MCF 10A (cell line): ENCODE results near the gene MGA. TPM values are rescaled to one million over a fixed set of nuclear protein-coding genes. Genes with fewer than 3 reads are reported as not detected.

ENCODE experiments used
- BruUV-seq: library from RNA; stranded (reverse); fragments of 400-500 nt; replicated peaks from 2 replicates; lab custom pipeline; 2021; lab: Mats Ljungman, UMichigan
- CTCF ChIA-PET: fragments of 300-600 bp; sonication (Branson Sonifier 250); formaldehyde crosslinking; extraction: SDS; loops from one replicate; lab custom pipeline; 2021; ENCODE audit warnings: antibody characterized with exemption, inconsistent platforms; lab: Yijun Ruan, JAX
- POLR2A ChIA-PET: fragments of 300-600, 350-650 bp; sonication (Branson Sonifier 250); formaldehyde crosslinking; extraction: SDS; loops from one replicate; lab custom pipeline; 2020; ENCODE audit warnings: antibody characterized with exemption, inconsistent platforms; lab: Yijun Ruan, JAX
- DNase-seq: peaks from one replicate; pipeline ENCODE4 v3.0.0-alpha.2; 2018; ENCODE audit not compliant: unreplicated experiment
- H3K27ac Mint-ChIP-seq: one replicate; pipeline ENCODE4 v1.8.0; 2022; ENCODE audit warnings: mild to moderate bottlenecking, low read depth, mixed read lengths; ENCODE audit not compliant: unreplicated experiment
- H3K27me3 Mint-ChIP-seq: one replicate; pipeline ENCODE4 v1.8.0; 2022; ENCODE audit warnings: mixed read lengths; ENCODE audit not compliant: insufficient read depth, unreplicated experiment
- H3K36me3 Mint-ChIP-seq: one replicate; pipeline ENCODE4 v1.8.0; 2022; ENCODE audit warnings: mild to moderate bottlenecking, moderate library complexity, mixed read lengths; ENCODE audit not compliant: insufficient read depth, unreplicated experiment
- H3K4me1 Mint-ChIP-seq: one replicate; pipeline ENCODE4 v1.8.0; 2022; ENCODE audit warnings: mixed read lengths; ENCODE audit not compliant: insufficient read depth, unreplicated experiment
- H3K4me3 Mint-ChIP-seq: one replicate; pipeline ENCODE4 v1.8.0; 2022; ENCODE audit warnings: mild to moderate bottlenecking, moderate library complexity, mixed read lengths; ENCODE audit not compliant: unreplicated experiment
- H3K9me3 Mint-ChIP-seq: one replicate; pipeline ENCODE4 v1.8.0; 2022; ENCODE audit warnings: mixed read lengths; ENCODE audit not compliant: unreplicated experiment
- CTCF ChIP-seq: fragments of 200-600 bp; IDR thresholded peaks from one replicate; pipeline ENCODE4 v1.8.0; 2022; ENCODE audit warnings: antibody characterized with exemption, mild to moderate bottlenecking; ENCODE audit not compliant: unreplicated experiment
- intact Hi-C: fragments of 100-400 bp; cut with micrococcal nuclease; formaldehyde crosslinking; loops from 2 replicates; pipeline ENCODE4 v1.14.1; 2022
- total RNA-seq: library from RNA; stranded (reverse); gene quantifications from 2 replicates; pipeline ENCODE4 v1.2.3, GENCODE V29; 2022

Gene MGA
- total RNA-seq, 1 experiment from 2014 or later, result 17.5 TPM

GRCh38 chr15:41695750-41696436 lies 35.7 kb downstream of the MGA start:
- peaks cover 13% of the 10 kb centered on the region for H3K36me3 Mint-ChIP-seq
- POLR2A ChIA-PET, result interaction anchor here (0.6 to 1.2 kb wide), 3 partner anchors 48 to 114 kb away, joined by 3 to 4 read pairs (median 3); no protein-coding TSS in a partner anchor
- CTCF ChIA-PET, result interaction anchor here (0.6 to 1.6 kb wide), 8 partner anchors 9 to 229 kb away, joined by 3 to 9 read pairs (median 4); no protein-coding TSS in a partner anchor
- H3K27ac Mint-ChIP-seq, result no peak overlapping the region
- H3K4me3 Mint-ChIP-seq, result no peak overlapping the region
- H3K4me1 Mint-ChIP-seq, result peaks cover 14% of the 10 kb centered on the region
- H3K27me3 Mint-ChIP-seq, result no peaks in the 10 kb centered on the region
- DNase-seq, result peak; percentile 55
- no peaks in the 10 kb centered on the region for H3K9me3 Mint-ChIP-seq
- BruUV-seq, result no TSS peak
- intact Hi-C loops, result loop anchor here (1.0 kb wide), 1 partner anchor 115 kb away; no protein-coding TSS in a partner anchor
- TF ChIP-seq CTCF, result no peak

- intact Hi-C loops, result no loop called here
- Mint-ChIP-seq H3K27ac (no peak overlapping the region), H3K27me3 (no peaks in the 10 kb centered on the region), H3K36me3 (peaks cover 13% of the 10 kb centered on the region), H3K4me3 (no peak overlapping the region), H3K9me3 (no peaks in the 10 kb centered on the region), H3K4me1 (peaks cover 6% of the 10 kb centered on the region)
- no TSS peak for BruUV-seq
- TF ChIP-seq CTCF, result no peak
- peak; percentile 11 for DNase-seq
- CTCF ChIA-PET, result interaction anchor here (0.6 to 1.7 kb wide), 3 partner anchors 48 to 113 kb away, joined by 3 to 6 read pairs (median 4); no protein-coding TSS in a partner anchor
- POLR2A ChIA-PET, result no interaction called here
Observed at GRCh38 chr15:41698779-41699178, 38.6 kb downstream of the MGA start.

- Mint-ChIP-seq H3K4me3 (no peak overlapping the region), H3K9me3 (no peaks in the 10 kb centered on the region), H3K27ac (no peak overlapping the region), H3K27me3 (no peaks in the 10 kb centered on the region), H3K36me3 (peaks cover under 1% of the 10 kb centered on the region), H3K4me1 (peaks cover 6% of the 10 kb centered on the region)
- ChIA-PET CTCF (no interaction called here), POLR2A (interaction anchor here (0.6 kb wide), 1 partner anchor 20 kb away, joined by 3 read pairs; no protein-coding TSS in a partner anchor)
- BruUV-seq, result no TSS peak
- no peak for TF ChIP-seq CTCF
- no peak for DNase-seq
- intact Hi-C loops, result no loop called here
Observed at GRCh38 chr15:41703120-41703519, 42.9 kb downstream of the MGA start.

GRCh38 chr15:41713047-41713446 lies 52.8 kb downstream of the MGA start:
- CTCF ChIA-PET, result interaction anchor here (0.7 kb wide), 1 partner anchor 49 kb away, joined by 3 read pairs; no protein-coding TSS in a partner anchor

More at GRCh38 chr15:41713047-41713446, 52.8 kb downstream of the MGA start:
- POLR2A ChIA-PET, result interaction anchor here (0.9 kb wide), 1 partner anchor 10 kb away, joined by 5 read pairs; no protein-coding TSS in a partner anchor
- no peaks in the 10 kb centered on the region for H3K9me3 Mint-ChIP-seq
- H3K4me1 Mint-ChIP-seq, result no peaks in the 10 kb centered on the region
- no peak for TF ChIP-seq CTCF
- H3K36me3 Mint-ChIP-seq, result peaks cover 32% of the 10 kb centered on the region
- BruUV-seq, result no TSS peak
- intact Hi-C loops, result no loop called here
- no peak overlapping the region for H3K4me3 Mint-ChIP-seq
- no peak for DNase-seq
- H3K27ac Mint-ChIP-seq, result no peak overlapping the region
- H3K27me3 Mint-ChIP-seq, result no peaks in the 10 kb centered on the region
